Body of pancreas (tissue), 4 donors: ENCODE measurements around the gene SLC27A2.

Experiments used
- POLR2A ChIP-seq, 3 donors: fragments of 450-650 bp; IDR thresholded peaks; one replicate each; pipeline ENCODE4 v1.6.1; 2016; ENCODE audit warnings: antibody characterized with exemption in 3 of 3, mild to moderate bottlenecking in 2 of 3
- TF ChIP-seq, protein P1 (sequence below), 7 experiments: fragments of 450-650 bp in 4 of 7; fragments of 200-600 bp in 3 of 7; sonication (generic) in 3 of 7; IDR thresholded peaks; one replicate each; pipeline ENCODE4 v1.5.1; 2016 to 2019; ENCODE audit warnings: antibody characterized with exemption in 7 of 7

DNA sequence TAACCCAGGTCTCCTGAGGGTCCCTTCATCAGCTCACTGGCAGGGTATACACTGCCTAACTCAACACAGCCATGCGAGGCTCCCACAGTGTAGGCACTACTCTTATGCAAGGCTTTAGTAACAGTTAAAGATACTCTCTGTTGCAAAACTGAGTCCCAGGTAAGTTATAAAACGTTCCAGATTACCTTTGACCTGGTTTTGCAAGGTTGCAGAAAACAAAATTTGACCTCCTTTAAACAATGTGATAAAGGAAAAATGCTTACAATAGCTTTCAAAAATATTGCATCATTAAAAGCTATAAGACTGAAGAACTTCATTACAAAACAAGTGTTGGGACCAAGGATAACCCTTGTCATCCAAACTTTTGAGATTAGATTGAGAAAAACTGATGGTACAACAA, 5.5 kb downstream of the SLC27A2 start:
- TF ChIP-seq, protein P1, sequence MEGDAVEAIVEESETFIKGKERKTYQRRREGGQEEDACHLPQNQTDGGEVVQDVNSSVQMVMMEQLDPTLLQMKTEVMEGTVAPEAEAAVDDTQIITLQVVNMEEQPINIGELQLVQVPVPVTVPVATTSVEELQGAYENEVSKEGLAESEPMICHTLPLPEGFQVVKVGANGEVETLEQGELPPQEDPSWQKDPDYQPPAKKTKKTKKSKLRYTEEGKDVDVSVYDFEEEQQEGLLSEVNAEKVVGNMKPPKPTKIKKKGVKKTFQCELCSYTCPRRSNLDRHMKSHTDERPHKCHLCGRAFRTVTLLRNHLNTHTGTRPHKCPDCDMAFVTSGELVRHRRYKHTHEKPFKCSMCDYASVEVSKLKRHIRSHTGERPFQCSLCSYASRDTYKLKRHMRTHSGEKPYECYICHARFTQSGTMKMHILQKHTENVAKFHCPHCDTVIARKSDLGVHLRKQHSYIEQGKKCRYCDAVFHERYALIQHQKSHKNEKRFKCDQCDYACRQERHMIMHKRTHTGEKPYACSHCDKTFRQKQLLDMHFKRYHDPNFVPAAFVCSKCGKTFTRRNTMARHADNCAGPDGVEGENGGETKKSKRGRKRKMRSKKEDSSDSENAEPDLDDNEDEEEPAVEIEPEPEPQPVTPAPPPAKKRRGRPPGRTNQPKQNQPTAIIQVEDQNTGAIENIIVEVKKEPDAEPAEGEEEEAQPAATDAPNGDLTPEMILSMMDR (IDR thresholded peaks at IDR 0.05): no peak
- no peak for TF ChIP-seq POLR2A (IDR thresholded peaks at IDR 0.05)
